H4 (cell line): Measurements from ENCODE around the gene TXNDC5. TPM values are rescaled to one million over a fixed set of nuclear protein-coding genes. Genes with fewer than 3 reads are reported as not detected.

Experiments used
- DNase-seq: peaks from one replicate; pipeline ENCODE4 v3.0.0-alpha.2; 2015; ENCODE audit warnings: low spot score
- total RNA-seq: library from RNA; depleted of rRNA; stranded (reverse); fragments of >200 nt; shearing (Covaris generic); gene quantifications from 2 replicates; pipeline ENCODE4 v1.2.3, GENCODE V29; 2014; rRNA removed

TXNDC5 gene
- total RNA-seq, 1 experiment from 2014 or later, result 462 TPM

DNA sequence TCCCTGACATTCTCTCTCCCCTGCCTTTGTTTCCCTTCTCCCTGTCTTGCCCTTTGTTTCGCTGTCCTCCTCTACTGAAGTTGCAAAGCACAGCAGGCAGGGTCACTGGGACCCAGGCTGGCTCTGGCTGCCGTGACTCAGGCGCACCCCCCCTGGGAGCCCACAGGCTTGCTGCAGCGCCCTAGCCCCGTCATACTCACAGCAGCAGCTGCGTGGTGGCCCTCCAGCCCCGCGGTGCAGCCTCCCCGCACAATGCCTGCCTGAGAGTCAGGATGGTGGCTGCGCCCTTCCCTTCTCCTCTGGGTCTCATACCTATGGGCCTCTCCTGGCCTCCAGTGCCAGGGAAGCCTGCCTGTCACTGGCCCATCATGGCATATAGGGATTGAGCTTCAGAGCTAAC lies 41.7 kb downstream of the TXNDC5 start:
- no peak for DNase-seq

DNA sequence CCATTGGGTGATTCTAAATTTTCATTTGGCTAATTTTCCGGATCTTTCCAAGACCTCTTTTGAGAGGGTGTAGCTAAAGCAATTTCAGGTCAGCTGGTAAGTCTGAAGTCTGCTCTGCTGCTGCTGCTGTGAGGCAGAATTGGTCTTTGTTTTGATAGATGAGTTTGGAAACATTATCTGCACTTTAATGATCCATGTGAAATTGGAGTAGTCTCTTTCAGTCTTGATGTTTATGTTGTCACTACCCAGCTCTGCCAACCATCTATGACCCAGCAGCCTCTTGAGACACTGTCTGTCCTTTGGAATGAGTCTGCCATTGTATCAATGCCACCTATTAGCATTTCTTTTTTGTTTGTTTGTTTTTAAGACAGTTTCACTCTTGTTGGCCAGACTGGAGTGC lies 44.1 kb downstream of the TXNDC5 start:
- no peak for DNase-seq

DNA sequence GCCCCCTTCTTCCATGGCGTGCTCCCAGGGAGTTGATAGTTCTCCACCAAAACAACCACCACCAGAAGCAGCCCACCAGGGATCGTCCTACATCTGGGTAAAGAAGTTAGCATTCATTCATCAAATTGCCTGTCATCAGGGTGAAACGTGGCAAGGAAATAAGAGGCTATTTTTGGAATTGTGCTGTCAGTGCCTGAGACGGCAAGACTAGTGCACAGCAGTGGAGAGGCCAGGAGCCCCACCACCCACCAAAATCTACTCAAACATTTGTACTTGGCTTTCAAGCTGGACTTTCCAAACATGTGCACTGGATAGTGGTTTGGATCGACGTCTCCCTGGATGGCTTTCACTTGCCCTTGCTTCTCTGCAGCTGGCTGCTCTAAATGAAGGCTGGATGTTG lies 44.8 kb downstream of the TXNDC5 start:
- DNase-seq, result no peak

DNA sequence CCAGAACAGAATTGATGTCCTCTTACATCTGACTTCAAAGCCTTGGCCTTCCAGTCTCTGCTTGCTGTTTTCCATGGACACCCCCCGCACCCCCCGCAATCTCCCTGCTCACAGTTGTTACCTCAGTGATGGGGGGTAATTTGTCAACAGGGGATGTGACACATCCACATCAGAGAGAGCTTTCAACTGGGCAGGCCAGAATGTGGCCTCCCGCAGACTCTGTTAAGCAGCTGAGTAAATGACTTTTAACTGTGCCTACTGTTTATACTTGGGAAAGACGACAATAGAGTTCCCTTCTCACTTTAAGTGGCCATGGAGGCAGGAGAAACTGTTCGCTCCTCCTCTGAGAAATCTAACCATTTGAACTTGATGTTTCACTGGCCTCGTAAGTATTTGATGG lies 51.0 kb downstream of the TXNDC5 start:
- no peak for DNase-seq

DNA sequence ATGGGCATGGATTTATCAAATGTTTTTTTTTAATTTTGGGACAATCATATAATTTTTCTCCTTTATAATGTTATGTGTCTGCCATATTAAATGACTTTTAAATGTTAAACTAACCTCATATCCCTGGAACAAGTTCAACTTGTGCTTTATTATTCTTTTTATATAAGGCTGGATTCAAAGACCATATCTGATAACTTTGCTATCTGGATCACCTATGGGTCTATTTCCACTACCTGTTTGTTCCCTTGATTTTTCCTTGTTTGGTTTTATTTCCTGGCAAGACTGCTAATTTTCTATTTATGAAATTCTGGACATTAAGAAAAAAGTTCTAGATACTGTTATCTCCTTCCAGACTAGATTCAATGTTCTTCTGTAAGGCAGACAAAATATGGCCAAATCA lies 58.8 kb downstream of the TXNDC5 start:
- no peak for DNase-seq

DNA sequence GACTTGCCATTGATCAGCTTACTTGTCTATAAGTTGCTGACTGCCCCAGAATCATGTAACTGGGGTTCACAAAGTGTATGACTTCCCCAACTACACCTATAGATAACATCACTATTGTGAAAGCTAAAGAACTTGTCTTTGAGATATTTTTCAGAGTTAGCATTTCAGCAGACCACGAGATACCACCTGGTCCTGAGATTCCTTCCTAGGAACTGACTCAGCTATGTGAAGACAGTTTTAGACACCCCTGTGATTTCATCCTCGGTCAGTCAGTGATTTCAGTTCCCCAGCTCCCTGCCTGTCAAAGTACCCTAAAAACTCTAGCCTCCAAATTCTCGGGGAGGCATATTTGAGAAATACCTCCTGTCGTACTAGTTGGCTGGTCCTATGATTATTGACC lies 62.4 kb downstream of the TXNDC5 start:
- no peak for DNase-seq

DNA sequence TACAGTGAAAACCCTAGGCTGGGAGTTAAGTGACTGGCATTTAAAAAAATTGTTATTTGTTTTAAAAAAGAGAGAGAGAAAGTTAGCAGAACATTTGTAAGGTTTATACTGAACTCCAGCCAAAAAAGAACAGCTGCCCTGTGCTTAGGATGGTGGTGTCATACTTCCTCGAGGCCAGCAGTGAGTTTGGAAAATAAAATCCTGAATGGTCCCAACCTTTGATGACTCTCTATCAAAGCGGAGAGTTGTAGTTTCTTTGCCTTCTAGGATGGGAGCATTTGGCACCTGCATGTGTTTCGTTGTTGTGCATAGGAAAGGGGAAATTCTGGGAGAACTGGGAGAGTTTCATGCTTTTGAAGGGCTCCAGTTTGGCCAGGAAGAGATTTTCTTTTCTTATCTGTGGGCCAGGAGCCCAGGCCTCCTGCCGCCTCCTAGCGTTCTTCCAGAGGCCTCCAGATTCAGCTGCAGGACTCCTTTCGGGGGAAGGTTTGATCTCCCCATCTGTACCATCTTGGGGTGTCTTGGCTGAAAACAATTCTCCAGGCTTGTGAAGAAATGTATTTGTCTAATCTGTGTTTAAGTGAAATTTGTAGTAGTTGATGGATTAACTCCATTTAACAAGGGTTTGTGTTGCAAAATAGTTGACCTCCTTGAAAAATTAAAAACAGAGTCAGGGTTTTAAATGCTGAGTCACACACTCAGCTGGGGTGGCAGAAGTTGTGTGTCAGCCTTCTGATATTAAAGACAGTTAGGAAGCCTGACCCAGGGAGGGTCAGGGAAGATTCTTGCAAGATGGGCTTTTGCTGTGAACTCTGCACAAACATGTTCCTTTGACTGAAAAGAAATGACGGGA lies 63.4 kb downstream of the TXNDC5 start:
- DNase-seq, result no peak

DNA sequence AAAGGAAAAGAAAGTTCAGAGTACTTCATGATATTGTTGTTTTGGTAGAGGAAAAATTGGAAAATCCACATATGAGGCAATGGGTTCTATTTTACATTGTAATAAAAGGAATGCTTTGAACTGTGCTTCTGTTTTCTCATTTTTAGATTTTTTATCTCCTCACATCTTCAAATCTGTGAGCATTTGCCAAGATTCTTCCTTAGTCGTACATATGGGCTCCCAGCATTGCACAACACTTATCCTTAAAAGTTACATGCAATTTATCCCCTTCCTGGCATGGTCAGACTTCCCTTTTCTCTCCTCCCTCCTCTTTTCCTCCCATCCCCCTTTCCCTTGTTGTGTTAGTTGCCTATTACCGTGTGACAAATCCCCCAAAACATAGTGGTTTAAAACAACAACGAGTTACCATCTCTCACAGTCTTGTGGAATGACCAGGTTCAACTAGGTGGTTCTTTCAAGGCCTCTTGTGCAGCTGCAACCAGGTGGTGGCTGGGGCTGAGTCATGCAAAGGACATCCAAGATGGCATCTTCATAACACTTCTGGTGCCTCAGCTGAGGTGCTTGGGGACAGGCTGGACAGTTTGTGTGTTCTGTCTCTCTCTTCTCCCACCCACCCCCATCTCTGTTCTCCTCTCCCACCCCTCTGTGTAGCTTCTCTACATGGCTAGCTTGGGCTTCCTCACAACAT lies 68.7 kb downstream of the TXNDC5 start:
- DNase-seq, result no peak

DNA sequence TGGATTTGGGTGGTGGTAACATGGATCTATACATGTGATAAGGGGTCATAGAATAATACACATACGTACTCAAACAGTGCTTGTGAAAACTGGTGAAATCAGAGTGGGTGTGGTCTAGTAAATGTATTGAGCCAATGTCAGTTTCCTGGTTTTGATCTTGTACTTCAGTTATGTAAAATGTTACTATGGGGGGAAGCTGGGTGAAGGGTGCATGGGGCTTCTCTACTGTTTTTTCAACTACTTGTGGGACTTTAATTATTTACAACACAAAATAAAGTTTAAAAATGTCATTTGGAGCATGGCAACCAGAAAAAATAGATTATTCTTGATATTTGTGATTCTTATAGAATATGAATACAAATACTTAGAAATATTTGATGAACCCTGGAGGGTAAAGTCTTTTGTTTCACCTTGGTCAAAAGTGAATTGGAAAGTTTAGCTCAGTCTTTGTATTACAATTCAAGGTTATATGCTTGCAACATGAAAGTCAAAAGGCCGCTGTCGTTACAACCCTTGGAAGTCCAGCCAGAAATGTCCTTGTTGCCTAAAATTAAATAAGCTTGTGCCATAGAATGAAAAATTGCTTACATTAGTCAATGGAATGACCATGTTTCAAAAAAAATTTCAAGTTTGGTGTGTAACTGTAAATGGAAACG lies 74.1 kb downstream of the TXNDC5 start:
- no peak for DNase-seq

DNA sequence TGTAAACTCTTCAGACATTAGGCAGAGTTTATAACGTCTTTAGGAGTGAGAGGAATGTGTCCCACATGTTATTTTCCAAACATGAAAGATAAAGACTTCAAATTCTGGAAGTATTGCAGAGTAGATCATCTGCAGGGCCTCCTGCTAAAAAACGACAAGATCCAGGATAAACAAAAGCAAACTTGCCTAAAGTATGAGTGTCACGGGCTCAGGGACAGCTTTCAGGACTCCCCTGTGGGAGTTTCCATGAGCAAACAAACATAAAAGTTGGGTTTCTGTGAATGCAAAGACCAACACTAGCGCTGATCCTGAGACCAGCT lies 76.9 kb downstream of the TXNDC5 start:
- DNase-seq, result no peak

DNA sequence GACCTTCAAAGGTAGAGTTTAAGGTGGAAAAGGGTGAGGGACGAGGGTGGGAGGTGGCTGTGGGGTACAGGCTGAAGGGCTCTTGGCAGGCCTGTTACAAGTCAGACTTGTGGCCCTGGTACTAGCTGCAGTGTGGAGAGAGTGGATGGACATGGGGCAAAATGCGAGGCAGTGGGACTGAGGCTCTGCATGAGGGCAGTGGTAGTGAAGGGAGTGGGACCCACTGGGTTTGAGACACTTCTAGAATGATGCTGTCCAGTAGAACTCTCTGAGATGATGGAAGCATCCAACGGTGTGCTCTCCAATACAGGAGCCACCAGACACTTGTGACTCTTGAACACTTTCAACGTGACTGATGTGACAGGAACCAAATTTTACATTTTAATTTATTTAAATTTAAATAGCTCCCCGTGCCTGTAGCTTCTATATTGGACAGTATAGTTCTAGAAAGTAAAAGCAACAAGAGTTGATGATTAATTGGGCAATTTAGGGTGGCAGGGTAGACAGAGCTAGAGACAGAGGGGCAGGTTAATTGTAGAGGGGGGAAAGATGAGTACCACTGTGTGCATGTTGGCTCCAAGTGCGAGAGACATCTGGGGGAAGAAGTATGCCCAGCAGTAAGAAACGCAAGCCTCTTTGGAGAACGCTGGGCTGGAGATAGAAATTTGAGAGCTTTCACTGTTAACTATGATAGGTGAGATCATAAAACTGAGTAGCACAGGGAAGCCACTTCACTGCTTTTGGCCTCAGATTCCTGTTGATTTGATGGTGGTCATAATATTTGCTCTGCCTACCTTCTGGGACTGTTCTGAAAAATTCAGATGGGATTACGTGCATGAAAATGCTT lies 77.5 kb downstream of the TXNDC5 start:
- DNase-seq, result no peak

Other genes starting within 250 kb of the TXNDC5 start
- gene BMP6, start 184.7 kb downstream of the TXNDC5 start, total RNA-seq, result 2.1 and 2.8 TPM in 2 replicates
- gene BLOC1S5, start 153.6 kb upstream of the TXNDC5 start, total RNA-seq, result 13.9 and 14.8 TPM in 2 replicates
- 81.2 and 150 TPM in 2 replicates for gene EEF1E1, start 191.8 kb upstream of the TXNDC5 start, total RNA-seq